Activated CD4-positive, alpha-beta T cell treated with anti-CD3 and anti-CD28 coated beads, Interleukin-2, Interleukin-6, amounts not matched to agents 100 ng/mL and 50 ng/mL, durations not matched to agents 16 hours and 8 hours (primary cell): ENCODE data around the gene PRICKLE2.
A peak's percentile ranks its signal among the peaks of the same experiment; 100 is the strongest.

Source experiments
- DNase-seq: peaks from one replicate; pipeline ENCODE4 v3.0.0-alpha.2; 2020

Gene PRICKLE2

DNA sequence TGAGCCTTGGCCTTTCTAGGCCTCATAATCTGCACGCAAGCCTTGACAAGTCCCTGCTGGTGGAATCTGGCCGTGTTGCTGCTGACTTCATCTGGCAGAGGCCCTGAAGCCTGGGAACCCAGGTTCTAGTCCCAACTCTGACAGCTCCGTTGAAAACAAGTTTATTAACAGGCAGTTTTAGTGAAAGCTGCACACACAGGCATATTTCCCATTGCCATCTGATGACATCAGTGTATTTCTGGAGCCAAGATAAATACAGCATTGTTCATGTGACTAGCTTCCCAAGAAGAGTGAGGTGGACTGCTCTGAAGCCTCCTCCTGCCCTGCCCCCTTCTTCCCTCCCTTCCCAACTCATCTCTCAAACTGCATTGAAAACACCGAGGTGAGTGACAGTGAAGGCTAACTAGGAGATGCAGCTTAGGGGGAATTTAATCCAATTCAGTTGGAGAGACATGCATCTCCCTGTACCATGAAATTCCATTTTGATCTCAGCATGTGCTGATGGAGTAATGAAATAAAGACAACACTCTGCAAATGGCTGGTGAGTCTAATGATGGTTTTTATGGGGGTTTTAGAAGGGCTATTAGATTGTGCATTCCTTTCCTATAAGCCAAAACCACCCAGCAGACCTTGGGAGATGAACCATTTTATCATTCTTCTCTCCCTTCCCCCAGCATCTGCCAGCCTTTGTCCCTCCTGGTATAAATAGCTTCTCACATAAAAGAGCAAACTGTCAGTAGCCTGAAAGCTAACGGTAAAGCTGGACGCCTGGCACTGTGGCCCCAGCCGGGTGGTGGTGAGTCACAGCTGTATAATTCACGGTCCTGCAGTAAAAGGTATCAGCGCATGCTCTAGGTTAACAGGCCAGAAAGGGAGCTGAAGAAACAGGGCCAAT lies 38.0 kb downstream of the PRICKLE2 start:
- no peak for DNase-seq

GRCh38 chr3:64186667-64187064 lies 38.6 kb downstream of the PRICKLE2 start:
- DNase-seq: no peak

DNA sequence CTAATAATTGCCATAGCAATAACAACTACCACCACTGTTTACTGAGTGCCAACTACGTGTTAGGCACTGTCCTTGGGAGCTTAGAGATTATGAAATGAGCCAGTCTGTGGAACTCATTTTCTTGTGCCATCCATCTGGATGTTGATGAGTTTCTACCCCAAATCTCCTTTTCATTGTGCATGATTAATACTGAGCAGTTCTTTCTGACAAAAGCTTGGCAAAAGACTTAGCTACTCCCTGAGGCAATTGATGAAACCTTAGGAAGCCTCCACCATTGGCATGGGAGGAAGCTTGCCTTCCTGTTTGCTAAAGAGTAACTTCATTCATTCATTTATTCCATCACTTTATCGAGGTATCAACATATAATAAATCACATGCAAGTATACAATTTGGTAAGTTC lies 39.8 kb downstream of the PRICKLE2 start:
- DNase-seq: no peak

DNA sequence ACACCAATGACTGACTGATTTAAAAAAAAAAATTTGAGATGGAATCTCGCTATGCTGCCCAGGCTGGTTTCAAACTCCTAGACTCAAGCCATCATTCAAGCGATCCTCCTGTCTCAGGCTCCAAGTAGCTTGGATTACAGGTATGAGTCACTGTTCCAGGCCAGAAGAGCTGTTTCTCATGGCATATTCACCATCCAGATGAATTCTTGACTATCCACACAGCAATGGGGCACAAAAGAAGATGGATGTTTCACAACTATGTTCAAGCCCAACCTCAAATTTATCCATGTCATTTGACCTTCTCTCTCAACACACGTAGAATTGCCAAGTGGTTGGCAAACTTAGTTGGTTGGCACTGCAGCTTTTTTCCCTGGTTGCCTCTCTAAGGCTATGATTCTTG lies 40.6 kb downstream of the PRICKLE2 start:
- no peak for DNase-seq

GRCh38 chr3:64179860-64180259 lies 45.4 kb downstream of the PRICKLE2 start:
- DNase-seq: no peak

GRCh38 chr3:64179249-64179648 lies 46.0 kb downstream of the PRICKLE2 start:
- no peak for DNase-seq

- DNase-seq: no peak
Measured at GRCh38 chr3:64178419-64178818, 46.8 kb downstream of the PRICKLE2 start.

DNA sequence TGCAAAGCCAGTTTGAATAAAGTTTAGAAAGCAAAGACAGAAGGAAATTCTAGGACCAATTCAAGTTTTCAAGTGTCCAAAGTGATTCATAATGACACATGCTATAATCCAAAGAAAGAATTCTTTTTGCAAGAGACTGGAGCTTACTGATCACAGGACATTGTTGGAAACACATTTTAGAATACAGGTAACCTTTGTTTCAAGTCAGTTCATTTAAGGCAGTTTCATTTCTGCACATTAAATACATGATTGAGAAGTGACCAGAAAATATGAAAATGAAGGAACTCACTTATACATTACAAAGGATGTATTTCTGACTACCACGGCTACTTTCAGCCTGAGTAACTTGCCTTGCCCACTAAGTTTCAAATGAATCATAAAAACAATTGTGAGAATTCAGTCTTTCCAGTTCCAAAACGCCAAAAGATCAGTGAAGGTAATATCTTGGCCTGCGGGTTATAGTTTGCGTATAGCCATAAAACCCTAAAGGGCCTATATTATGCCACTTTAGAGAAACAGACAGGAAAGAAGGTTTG lies 48.7 kb downstream of the PRICKLE2 start:
- peak; percentile 21 for DNase-seq

DNA sequence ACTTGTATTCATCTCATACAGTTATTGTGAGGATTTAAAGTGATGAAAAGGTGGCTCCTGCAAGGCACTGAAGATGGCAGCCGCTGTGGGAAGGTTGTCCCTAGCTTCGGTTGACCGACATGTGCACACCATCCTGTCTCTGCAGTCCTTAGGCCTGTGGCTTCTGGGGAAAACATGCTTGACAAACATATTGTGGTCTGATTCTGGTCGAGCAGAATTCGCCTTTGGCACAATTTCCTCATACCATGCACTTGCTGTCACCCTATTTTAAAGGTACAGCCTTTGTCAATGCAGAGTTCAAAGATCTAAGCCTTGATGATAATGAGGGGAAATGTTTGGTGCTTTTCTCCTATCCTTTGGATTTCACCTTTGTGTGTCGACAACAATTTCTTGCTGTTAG lies 50.9 kb downstream of the PRICKLE2 start:
- no peak for DNase-seq

GRCh38 chr3:64173563-64173962 lies 51.7 kb downstream of the PRICKLE2 start:
- DNase-seq: no peak

- no peak for DNase-seq
Measured at GRCh38 chr3:64170270-64170669, 55.0 kb downstream of the PRICKLE2 start.

GRCh38 chr3:64167868-64168267 lies 57.4 kb downstream of the PRICKLE2 start:
- DNase-seq: no peak

- no peak for DNase-seq
Measured at GRCh38 chr3:64167351-64167750, 57.9 kb downstream of the PRICKLE2 start.

DNA sequence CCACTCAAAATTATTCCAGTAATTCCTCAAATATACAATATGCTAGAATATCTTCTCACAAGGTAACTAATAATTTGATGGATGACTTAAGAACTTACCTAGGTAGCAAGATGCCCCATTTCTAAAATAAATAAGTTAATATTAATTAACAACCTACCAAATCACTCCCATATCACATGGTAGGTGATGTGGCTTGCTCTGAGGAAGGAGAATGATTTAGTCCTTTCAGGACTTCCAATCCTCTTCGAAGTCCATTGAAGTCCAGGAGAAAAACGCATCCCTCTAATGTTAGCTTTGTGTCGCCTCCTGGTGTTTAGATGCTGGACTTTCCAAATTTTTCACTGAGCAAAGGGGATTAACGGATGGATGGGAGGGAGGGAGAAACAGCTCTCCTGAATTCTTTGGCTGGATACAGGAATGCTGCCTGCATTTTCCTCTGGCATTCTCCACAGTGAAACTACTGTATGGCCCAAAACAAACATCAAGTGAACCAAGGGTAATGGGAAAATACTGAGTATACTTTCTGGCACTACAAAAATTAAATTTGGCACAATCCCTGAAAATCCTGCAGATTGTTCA lies 58.6 kb downstream of the PRICKLE2 start:
- no peak for DNase-seq

- no peak for DNase-seq
Measured at GRCh38 chr3:64164349-64164748, 60.9 kb downstream of the PRICKLE2 start.

GRCh38 chr3:64163755-64164148 lies 61.5 kb downstream of the PRICKLE2 start:
- no peak for DNase-seq

GRCh38 chr3:64163019-64163754 lies 62.1 kb downstream of the PRICKLE2 start:
- no peak for DNase-seq

DNA sequence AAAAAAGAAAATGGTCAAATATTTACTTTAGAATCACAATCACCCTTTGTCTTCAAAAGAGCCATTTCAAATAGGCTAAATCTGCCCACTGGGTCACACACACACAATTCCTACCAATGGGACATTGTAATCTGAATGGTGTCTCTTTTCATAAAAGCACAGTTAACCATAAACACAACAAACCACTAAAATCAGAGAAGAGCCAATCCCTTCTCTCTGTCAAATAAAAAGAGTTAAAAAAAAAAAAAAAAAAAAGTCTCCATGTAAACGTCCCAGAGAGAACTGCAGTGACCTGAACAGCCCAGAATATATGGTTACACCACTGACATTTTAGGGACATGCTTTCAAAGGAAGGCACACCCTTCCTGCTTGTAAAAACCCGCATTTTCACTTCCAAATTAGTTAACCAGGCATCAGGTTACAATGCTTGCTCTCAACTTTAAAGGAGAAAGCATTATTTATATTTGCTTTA lies 63.7 kb downstream of the PRICKLE2 start:
- no peak for DNase-seq

DNA sequence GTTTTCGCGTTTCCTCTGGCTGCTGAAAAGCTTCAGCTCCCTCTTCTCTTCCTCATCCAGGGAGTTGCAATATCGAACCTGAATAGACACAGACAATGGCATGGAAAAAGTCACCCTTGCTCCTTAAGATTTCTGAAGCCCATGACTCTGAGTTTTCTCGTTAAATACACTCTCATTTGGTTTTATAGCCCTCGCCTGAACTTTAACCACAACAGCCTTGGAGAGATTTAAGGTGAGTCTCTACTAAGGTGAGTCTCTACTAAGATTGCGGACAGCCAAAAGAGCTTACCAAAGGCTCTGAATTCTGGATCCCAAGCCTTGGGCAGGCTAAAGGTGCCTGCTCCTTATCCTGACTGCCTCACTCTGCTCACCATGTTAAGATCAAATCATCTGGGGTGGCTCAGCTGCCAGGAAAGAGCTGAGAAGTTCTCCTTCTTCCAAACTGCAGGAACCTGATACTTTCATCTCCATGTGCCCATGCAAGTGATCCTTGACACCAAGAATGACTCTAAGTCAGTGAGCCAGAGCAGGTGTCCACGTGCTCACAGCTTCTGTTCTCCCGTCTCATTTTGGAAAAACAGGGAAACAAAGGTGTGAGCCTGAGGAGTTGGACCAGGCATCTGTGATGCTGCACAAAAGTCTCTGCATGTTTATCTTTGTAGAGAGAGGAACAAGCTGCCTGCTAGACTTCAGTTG lies 65.1 kb downstream of the PRICKLE2 start:
- DNase-seq: no peak

DNA sequence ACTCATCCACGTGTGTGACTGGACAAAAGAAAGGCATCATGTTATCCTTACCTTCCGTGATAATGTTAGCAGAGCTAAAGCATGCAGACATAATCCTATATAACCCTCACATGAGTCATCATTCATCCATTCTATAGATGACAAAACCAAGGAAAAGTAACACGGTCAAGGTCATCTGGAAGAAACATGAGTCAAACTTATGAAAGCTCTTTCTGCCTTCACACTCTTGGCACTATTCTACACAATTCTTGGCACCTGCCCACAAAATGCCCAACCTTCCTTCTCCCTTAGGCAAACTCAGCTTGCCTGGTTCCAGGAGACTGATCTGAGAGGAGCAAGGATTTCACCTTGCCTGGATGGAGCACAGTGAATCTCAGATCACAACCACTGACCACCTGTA lies 66.9 kb downstream of the PRICKLE2 start:
- no peak for DNase-seq

GRCh38 chr3:64157150-64158035 lies 67.9 kb downstream of the PRICKLE2 start:
- no peak for DNase-seq

DNA sequence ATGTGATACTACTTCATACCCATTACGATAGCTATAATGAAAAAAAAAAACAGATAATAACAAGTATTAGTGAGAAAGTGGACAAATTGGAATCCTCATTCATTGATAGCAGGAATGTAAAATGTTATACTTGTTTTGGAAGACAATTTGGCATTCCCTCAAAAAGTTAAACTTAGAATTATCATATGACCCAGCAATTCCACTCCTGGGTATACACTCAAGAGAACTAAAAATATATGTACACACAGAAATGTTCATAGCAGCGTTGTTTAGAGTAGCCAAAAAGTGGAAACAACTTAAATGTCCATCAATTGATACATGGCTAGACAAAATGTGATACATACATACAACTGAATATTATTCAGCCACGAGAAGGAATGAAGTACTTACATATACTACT lies 69.9 kb downstream of the PRICKLE2 start:
- no peak for DNase-seq
